GM23338 (cell line): ENCODE results near the gene NUCB2.

Experiments
- CREB1 ChIP-seq: fragments of 250-450 bp; sonication (Bioruptor Pico); IDR thresholded peaks from 2 replicates; pipeline ENCODE4 v1.5.0; 2020; ENCODE audit warnings: low read depth, mild to moderate bottlenecking, moderate library complexity
- CTCF ChIP-seq, 2 experiments: fragments of 200-600 bp in 1 of 2; sonication (generic) in 1 of 2; conservative IDR thresholded peaks; 2 replicates each; pipeline versions ENCODE4 v1.5.1 to v1.6.1; 2016 to 2017; ENCODE audit warnings: antibody characterized with exemption in 2 of 2, low read depth in 2 of 2, mild to moderate bottlenecking in 2 of 2, moderate library complexity in 1 of 2
- ETS1 ChIP-seq: IDR thresholded peaks from 2 replicates; pipeline ENCODE4 v1.6.1; 2016; ENCODE audit warnings: antibody characterized with exemption
- EZH2 ChIP-seq: fragments of 200-600 bp; sonication (generic); IDR thresholded peaks from one replicate; pipeline ENCODE4 v1.8.0; 2017; ENCODE audit warnings: antibody characterized with exemption, mild to moderate bottlenecking, low read depth; ENCODE audit not compliant: unreplicated experiment
- EZH2phosphoT487 ChIP-seq: fragments of 200-600 bp; sonication (generic); IDR thresholded peaks from one replicate; pipeline ENCODE4 v1.8.1; 2018; ENCODE audit warnings: antibody characterized with exemption; ENCODE audit not compliant: unreplicated experiment
- JUNB ChIP-seq: IDR thresholded peaks from one replicate; pipeline ENCODE4 v1.6.1; 2016; ENCODE audit warnings: antibody characterized with exemption; ENCODE audit not compliant: unreplicated experiment
- POLR2AphosphoS5 ChIP-seq: IDR thresholded peaks from 2 replicates; pipeline ENCODE4 v1.6.1; 2016; ENCODE audit warnings: antibody characterized with exemption, low read depth
- REST ChIP-seq: IDR thresholded peaks from one replicate; pipeline ENCODE4 v1.6.1; 2018; ENCODE audit warnings: antibody characterized with exemption; ENCODE audit not compliant: unreplicated experiment
- STAT1 ChIP-seq: IDR thresholded peaks from one replicate; pipeline ENCODE4 v1.6.1; 2016; ENCODE audit warnings: antibody characterized with exemption; ENCODE audit not compliant: unreplicated experiment
- ZNF114 ChIP-seq: fragments of 250-450 bp; sonication (Bioruptor Pico); IDR thresholded peaks from 2 replicates; pipeline ENCODE4 v1.5.0; 2020; ENCODE audit warnings: mild to moderate bottlenecking, moderate library complexity
- ZNF331 ChIP-seq: fragments of 250-450 bp; sonication (Bioruptor Pico); IDR thresholded peaks from 2 replicates; pipeline ENCODE4 v1.5.0; 2020; ENCODE audit warnings: low read depth, mild to moderate bottlenecking, moderate library complexity

GRCh38 chr11:17287058-17287457, 10.5 kb downstream of the NUCB2 start:
- TF ChIP-seq CTCF (conservative IDR thresholded peaks at IDR 0.05; ENCODE audit: low read depth in 2 of 2) (no peak), CREB1 (no peak), EZH2phosphoT487 (no peak), POLR2AphosphoS5 (no peak), STAT1 (no peak), ETS1 (no peak), JUNB (no peak), EZH2 (no peak), REST (no peak), ZNF114 (CRISPR knock-in tag) (no peak), ZNF331 (CRISPR knock-in tag) (no peak)
